Measurements from ENCODE around the gene DEPDC7.

The DEPDC7 gene

GRCh38 chr11:33035011-33035410 lies 19.3 kb downstream of the DEPDC7 start:
- no peaks in the 10 kb centered on the region for H3K36me3 ChIP-seq (ENCODE audit: control insufficient read depth, insufficient read depth, low read length)
- H3K27me3 ChIP-seq (replicated peaks; ENCODE audit: control insufficient read depth, insufficient read depth, low read length): no peaks in the 10 kb centered on the region
- TF ChIP-seq, protein P1, sequence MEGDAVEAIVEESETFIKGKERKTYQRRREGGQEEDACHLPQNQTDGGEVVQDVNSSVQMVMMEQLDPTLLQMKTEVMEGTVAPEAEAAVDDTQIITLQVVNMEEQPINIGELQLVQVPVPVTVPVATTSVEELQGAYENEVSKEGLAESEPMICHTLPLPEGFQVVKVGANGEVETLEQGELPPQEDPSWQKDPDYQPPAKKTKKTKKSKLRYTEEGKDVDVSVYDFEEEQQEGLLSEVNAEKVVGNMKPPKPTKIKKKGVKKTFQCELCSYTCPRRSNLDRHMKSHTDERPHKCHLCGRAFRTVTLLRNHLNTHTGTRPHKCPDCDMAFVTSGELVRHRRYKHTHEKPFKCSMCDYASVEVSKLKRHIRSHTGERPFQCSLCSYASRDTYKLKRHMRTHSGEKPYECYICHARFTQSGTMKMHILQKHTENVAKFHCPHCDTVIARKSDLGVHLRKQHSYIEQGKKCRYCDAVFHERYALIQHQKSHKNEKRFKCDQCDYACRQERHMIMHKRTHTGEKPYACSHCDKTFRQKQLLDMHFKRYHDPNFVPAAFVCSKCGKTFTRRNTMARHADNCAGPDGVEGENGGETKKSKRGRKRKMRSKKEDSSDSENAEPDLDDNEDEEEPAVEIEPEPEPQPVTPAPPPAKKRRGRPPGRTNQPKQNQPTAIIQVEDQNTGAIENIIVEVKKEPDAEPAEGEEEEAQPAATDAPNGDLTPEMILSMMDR (IDR thresholded peaks at IDR 0.05; ENCODE audit: insufficient read depth, low read length, poor library complexity, severe bottlenecking): no peak
- no peak overlapping the region for H3K4me3 ChIP-seq (replicated peaks; ENCODE audit: low read depth, low read length)
- no peak for DNase-seq (ENCODE audit: extremely low read depth, insufficient read length)

DNA sequence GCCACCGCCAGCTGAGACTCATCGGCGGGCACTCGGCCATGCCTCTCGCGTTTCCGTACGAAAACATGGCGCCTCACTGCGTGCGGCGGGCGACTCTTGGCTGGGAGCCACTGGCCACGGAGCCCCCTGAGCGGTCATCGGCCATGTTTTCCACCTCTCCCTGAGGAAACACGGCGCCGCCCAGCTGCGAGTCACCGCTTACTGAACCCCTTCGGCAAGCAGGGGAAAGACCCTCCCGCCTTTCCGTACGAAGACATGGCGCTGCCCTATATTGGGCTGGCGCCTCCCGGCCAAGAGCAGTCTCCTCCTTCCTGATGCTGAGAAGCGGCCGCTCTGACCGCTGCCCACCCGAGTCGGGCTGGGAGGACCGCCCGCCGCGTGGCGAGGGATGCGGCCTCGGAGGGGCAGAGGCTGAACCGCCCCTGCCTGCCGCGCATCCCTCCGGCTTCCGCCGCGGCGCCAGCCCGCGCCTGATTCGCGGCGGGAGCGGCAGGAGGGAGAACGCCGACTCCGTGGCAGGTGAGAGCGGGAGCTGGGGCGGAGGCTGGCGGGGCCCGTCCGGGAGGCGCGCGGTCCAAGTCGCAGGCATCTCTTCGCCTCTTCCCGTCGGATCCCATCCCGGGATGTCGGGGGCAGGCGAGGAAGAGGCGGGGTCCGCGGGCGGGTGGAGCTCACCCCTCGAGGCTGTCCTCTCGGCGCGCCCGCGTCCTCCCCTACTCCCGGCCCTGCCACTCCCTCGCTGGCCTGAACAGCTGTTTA lies 23.8 kb downstream of the DEPDC7 start, which contains the start of gene TCP11L1:
Gene TCP11L1, plus strand, starts transcription at position 299 of the 759 bp plus-strand sequence. CDS start 4,202 bp downstream, outside the sequence.
- H3K36me3 ChIP-seq (ENCODE audit: control insufficient read depth, insufficient read depth, low read length): no peaks in the 10 kb centered on the region
- TF ChIP-seq, protein P1 (IDR thresholded peaks at IDR 0.05; ENCODE audit: insufficient read depth, low read length, poor library complexity, severe bottlenecking): no peak
- DNase-seq (ENCODE audit: extremely low read depth, insufficient read length): peak; percentile 90
- H3K4me3 ChIP-seq (replicated peaks; ENCODE audit: low read depth, low read length): peak within 1 kb of the TSS; percentile 96
- no peaks in the 10 kb centered on the region for H3K27me3 ChIP-seq (replicated peaks; ENCODE audit: control insufficient read depth, insufficient read depth, low read length)

DNA sequence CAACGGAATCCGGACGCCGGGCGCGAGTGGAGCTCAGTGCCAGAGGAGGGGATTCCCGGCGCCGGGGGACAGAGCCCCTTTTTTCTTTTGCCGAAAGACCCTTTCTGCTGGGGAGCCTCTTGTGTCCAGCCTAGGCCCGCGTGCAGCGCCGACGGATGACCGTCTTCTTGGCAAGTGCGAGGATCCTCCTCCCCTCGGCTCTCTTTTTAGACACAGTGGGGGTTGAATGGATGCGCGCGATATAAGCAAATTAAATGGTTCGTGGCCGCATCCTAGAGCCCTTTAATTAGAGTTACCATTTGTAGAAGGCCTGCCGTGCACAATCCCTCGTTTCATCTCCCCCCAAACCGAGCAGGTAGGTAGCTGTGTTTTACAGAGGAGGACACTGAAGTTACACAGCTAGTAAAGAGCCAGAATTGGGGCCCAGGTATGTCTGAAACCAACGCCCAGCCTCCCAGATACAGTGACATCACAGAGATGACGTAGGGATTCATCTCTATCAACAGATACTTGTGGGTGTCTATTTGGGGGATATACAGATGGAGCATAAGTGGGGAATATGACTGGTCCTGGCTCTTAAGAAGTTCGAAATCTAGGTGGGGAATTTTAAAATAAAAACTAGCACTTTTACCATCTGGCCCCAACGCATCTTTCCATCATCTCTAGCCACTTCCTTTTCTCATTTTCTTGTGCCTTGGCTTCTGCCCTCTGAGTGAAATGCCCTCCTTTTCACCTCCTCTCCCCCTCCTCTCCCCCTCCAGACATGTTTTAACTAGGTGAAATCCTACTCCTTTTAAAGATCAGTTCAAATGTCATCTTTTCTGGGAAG lies 24.6 kb downstream of the DEPDC7 start:
- TF ChIP-seq, protein P1 (IDR thresholded peaks at IDR 0.05; ENCODE audit: insufficient read depth, low read length, poor library complexity, severe bottlenecking): no peak
- peak; percentile 25 for DNase-seq (ENCODE audit: extremely low read depth, insufficient read length)

DNA sequence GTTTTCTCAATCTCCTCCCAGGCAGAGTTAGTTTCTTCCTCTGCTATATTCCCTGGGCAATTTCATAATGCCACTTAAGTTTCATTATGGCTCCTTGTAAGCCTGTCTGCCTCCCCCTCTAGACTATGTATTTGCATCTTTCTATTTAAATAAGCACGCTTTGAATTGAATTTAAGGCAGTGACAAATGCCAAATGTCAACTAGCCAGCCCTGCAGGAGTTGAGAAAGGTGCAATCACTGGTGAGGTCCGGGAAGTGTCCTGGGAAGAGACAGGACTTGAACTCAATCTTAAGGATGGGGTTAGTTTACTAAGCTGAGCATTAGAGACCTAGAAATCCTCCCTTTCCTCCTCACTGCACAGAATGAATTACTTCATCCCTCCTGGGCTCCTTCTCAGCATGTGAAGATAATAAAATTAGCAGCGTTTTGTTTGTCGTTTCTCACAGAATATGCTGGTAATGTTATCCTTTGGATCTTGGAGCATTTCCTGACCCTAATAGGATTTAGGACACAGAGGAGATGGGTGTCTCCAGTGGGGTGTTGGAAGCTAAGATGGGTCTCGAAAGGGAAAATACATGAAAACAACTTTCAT lies 25.3 kb downstream of the DEPDC7 start:
- TF ChIP-seq, protein P1 (IDR thresholded peaks at IDR 0.05; ENCODE audit: insufficient read depth, low read length, poor library complexity, severe bottlenecking): no peak
- no peak for DNase-seq (ENCODE audit: extremely low read depth, insufficient read length)
- H3K27me3 ChIP-seq (replicated peaks; ENCODE audit: control insufficient read depth, insufficient read depth, low read length): no peaks in the 10 kb centered on the region
- H3K36me3 ChIP-seq (ENCODE audit: control insufficient read depth, insufficient read depth, low read length): no peaks in the 10 kb centered on the region
- peak overlapping the region; percentile 96 for H3K4me3 ChIP-seq (replicated peaks; ENCODE audit: low read depth, low read length)

More for the DNA sequence above, 24.6 kb downstream of the DEPDC7 start:
- peak overlapping the region; percentile 96 for H3K4me3 ChIP-seq (replicated peaks; ENCODE audit: low read depth, low read length)
- H3K36me3 ChIP-seq (ENCODE audit: control insufficient read depth, insufficient read depth, low read length): no peaks in the 10 kb centered on the region
- no peaks in the 10 kb centered on the region for H3K27me3 ChIP-seq (replicated peaks; ENCODE audit: control insufficient read depth, insufficient read depth, low read length)

GRCh38 chr11:33043221-33043830 lies 27.6 kb downstream of the DEPDC7 start:
- TF ChIP-seq, protein P1 (IDR thresholded peaks at IDR 0.05; ENCODE audit: insufficient read depth, low read length, poor library complexity, severe bottlenecking): no peak
- DNase-seq (ENCODE audit: extremely low read depth, insufficient read length): no peak
- Histone ChIP-seq H3K36me3 (ENCODE audit: control insufficient read depth, insufficient read depth, low read length) (no peaks in the 10 kb centered on the region), H3K27me3 (replicated peaks; ENCODE audit: control insufficient read depth, insufficient read depth, low read length) (no peaks in the 10 kb centered on the region), H3K4me3 (replicated peaks; ENCODE audit: low read depth, low read length) (no peak overlapping the region)
